Neural crest cell (in vitro differentiated cells): ENCODE data around the gene BIN2. TPM values are rescaled to one million over a fixed set of nuclear protein-coding genes. Genes with fewer than 3 reads are reported as not detected.

Experiments
- DNase-seq: peaks from one replicate; pipeline ENCODE4 v3.0.0; 2021; ENCODE audit warnings: low read depth, mixed read lengths, low spot score
- H3K27ac Mint-ChIP-seq: one replicate; pipeline ENCODE4 v1.8.0; 2021; ENCODE audit warnings: mild to moderate bottlenecking, mixed read lengths; ENCODE audit not compliant: unreplicated experiment
- H3K27me3 Mint-ChIP-seq: 2 replicates; pipeline ENCODE4 v1.8.0; 2021; ENCODE audit warnings: low read depth, mild to moderate bottlenecking, mixed read lengths
- H3K36me3 Mint-ChIP-seq: 2 replicates; pipeline ENCODE4 v1.8.0; 2021; ENCODE audit warnings: low read depth, mild to moderate bottlenecking, mixed read lengths
- H3K4me1 Mint-ChIP-seq: 2 replicates; pipeline ENCODE4 v1.8.0; 2021; ENCODE audit warnings: mixed read lengths
- H3K4me3 Mint-ChIP-seq: one replicate; pipeline ENCODE4 v1.8.0; 2021; ENCODE audit warnings: mild to moderate bottlenecking, mixed read lengths
- H3K9me3 Mint-ChIP-seq: 2 replicates; pipeline ENCODE4 v1.8.0; 2021; ENCODE audit warnings: mixed read lengths
- CTCF ChIP-seq: fragments of 200-600 bp; sonication (generic); conservative IDR thresholded peaks from 2 replicates; pipeline ENCODE4 v1.5.0; 2021; ENCODE audit warnings: antibody characterized with exemption, mild to moderate bottlenecking
- total RNA-seq: library from RNA; stranded (reverse); gene quantifications from 2 replicates; pipeline ENCODE4 v1.2.1, GENCODE V29; 2021

The BIN2 gene
- total RNA-seq, 1 donor from 2014 or later = not detected

DNA sequence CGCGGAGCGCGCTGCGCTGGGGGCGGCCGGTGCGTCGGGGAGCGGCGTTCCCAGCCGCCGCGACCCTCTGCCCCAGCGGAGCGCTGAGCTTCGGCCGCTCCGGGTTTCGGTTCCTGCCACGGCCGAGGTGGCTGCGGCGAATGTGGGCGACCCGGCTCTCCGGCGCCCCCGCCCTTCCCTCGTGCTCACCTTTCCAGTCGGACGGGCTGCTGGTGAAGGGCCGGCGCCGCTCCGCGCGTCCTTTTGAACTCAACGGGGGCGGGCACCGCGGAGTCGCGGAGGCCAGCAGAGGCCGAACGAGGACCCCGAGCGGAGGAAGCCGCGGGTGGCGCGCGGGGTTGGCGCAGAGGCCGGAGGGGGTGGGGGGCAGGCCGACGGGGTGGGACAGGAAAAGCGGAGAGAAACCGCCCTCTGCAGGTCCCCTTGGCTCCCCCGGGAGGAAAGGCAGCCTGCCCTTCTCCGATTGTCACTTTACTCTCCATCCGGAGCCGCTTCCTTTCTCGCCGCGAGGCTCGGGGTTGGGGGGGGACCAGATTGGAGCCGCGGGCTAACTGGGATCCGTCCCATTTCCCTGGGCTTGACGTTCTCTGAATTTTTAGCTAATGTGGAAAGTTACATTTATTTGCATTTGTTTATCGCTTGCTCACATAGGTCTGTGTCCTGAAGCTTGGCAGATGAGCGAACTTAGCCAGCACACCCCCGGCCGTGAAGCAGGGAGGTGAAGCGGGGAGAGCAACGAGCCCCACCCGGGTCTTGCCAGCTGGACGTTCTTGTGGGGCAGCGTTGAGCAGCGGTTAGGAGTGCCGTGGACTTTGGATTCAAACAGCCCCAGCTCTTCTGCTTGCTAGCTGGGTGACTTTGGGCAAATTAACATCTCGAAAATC, 53.7 kb downstream of the BIN2 start, which contains the start of gene SMAGP:
Gene SMAGP (minus strand): TSS at position 349 of the 884 bp plus-strand sequence. CDS start 1,137 bp downstream, outside the sequence.
- Mint-ChIP-seq H3K36me3 (no peaks in the 10 kb centered on the region), H3K4me1 (peaks cover 14% of the 10 kb centered on the region), H3K9me3 (peaks cover 3% of the 10 kb centered on the region), H3K4me3 (peak within 1 kb of the TSS; percentile 91), H3K27me3 (peaks cover 42% of the 10 kb centered on the region), H3K27ac (no peak within 1 kb of the TSS)
- DNase-seq = peak; percentile 44
- TF ChIP-seq CTCF = no peak

DNA sequence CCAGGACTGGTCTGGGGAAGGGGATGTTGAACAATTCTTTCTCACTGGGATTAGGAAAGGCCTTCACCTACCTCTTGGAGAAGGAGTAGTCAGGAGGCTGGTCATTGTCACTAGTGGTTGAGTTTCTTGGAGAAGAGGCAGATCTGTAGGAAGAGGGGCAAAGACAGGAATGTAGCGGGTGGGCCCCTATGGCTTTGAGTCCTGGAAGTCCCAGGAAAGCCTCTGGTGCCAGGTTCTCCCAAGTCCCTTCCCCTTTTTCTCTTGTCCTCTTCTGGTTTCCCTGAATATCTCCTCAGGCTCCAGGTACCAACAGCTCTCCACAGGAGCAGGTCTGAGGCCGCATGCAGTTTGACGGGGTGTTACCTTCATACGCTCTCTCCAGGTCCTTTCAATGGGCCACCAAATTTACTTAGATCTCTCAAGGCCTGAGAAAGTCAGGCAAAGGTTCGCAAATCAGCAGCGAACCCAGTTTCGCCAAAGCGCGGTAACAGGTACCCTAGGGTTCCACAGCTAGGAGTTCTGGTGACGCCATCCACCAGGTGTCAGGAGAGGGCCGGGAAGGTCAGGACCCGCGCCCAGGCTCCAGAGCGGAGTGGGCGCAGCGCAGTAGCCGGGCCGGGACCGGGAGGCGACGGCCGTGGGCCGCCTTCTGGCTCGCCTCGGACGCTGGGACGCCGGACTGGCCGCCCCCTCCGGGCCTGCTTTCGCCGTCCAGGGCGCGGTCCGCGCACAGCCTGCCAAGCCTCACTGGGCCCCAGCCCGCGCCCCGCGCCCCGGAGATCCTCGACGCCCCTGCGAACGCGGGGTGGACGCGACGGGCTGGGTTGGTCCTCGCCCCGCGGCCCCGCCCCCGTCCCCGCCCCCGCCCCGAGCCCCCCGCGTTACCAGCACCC, 54.6 kb downstream of the BIN2 start:
- peaks cover 3% of the 10 kb centered on the region for H3K9me3 Mint-ChIP-seq
- peak; percentile 20 for DNase-seq
- no peak overlapping the region for H3K27ac Mint-ChIP-seq
- no peaks in the 10 kb centered on the region for H3K36me3 Mint-ChIP-seq
- TF ChIP-seq CTCF = peak; percentile 51
- H3K4me1 Mint-ChIP-seq = peaks cover 14% of the 10 kb centered on the region
- H3K27me3 Mint-ChIP-seq = peaks cover 42% of the 10 kb centered on the region
- H3K4me3 Mint-ChIP-seq = peak overlapping the region; percentile 79

DNA sequence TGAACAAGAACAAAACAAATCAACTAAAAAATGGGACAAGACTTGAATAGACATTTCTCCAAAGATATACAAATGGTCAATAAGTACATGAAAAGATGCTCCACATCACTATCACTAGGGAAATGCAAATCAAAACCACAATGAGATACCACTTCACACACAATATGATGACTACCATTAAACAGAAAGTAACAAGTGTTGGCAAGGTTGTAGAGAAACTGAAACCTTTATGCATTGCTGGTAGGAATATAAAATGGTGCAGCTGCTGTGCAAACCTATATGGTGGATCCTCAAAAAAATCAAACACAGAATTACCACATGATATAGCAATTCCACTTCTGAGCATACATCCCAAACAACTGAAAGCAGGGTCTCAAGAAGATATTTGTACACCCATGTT, 59.0 kb downstream of the BIN2 start:
- peaks cover 3% of the 10 kb centered on the region for H3K9me3 Mint-ChIP-seq

DNA sequence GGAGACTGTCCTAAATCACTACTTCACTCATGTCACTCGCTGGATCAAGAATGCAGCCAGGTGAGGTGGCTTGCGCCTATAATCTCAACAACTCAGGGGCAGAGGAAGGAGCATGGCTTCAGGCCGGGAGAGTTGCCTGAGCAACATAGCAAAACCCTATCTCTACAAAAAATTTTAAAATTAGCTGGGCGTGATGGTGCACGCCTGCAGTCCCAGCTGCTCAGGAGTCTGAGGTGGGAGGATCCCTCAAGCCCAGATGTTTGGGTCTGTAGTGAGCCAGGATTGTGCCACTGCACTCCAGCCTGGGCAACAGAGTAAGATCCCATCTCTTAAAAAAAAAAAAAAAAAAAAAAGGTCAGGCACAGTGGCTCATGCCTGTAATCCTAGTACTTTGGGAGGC, 59.7 kb downstream of the BIN2 start:
- Mint-ChIP-seq H3K4me1 (peaks cover 5% of the 10 kb centered on the region), H3K27ac (no peak overlapping the region), H3K9me3 (peaks cover 3% of the 10 kb centered on the region), H3K27me3 (peaks cover 17% of the 10 kb centered on the region), H3K36me3 (no peaks in the 10 kb centered on the region), H3K4me3 (no peak overlapping the region)
- no peak for DNase-seq
- TF ChIP-seq CTCF = no peak

More for the DNA sequence above, 59.0 kb downstream of the BIN2 start:
- no peak for DNase-seq
- no peak for TF ChIP-seq CTCF
- Mint-ChIP-seq H3K36me3 (no peaks in the 10 kb centered on the region), H3K4me3 (no peak overlapping the region), H3K27ac (no peak overlapping the region), H3K27me3 (peaks cover 20% of the 10 kb centered on the region), H3K4me1 (peaks cover 5% of the 10 kb centered on the region)

GRCh38 chr12:51263341-51263740, 60.6 kb downstream of the BIN2 start:
- Mint-ChIP-seq H3K36me3 (no peaks in the 10 kb centered on the region), H3K4me1 (peaks cover 5% of the 10 kb centered on the region), H3K27me3 (peaks cover 8% of the 10 kb centered on the region), H3K9me3 (peaks cover 3% of the 10 kb centered on the region), H3K27ac (no peak overlapping the region), H3K4me3 (no peak overlapping the region)
- no peak for TF ChIP-seq CTCF
- no peak for DNase-seq
